NB4 (cell line): ENCODE measurements around the gene CALHM1.

ENCODE experiments used
- POLR2A ChIP-seq: IDR thresholded peaks from 2 replicates; pipeline ENCODE4 v1.6.1; 2011; ENCODE audit warnings: mild to moderate bottlenecking; ENCODE audit not compliant: insufficient read length; ENCODE audit errors: extremely low read depth
- TF ChIP-seq, protein P1 (sequence below): IDR thresholded peaks from one replicate; pipeline ENCODE4 v1.5.1; 2012; ENCODE audit warnings: low read depth, low read length

DNA sequence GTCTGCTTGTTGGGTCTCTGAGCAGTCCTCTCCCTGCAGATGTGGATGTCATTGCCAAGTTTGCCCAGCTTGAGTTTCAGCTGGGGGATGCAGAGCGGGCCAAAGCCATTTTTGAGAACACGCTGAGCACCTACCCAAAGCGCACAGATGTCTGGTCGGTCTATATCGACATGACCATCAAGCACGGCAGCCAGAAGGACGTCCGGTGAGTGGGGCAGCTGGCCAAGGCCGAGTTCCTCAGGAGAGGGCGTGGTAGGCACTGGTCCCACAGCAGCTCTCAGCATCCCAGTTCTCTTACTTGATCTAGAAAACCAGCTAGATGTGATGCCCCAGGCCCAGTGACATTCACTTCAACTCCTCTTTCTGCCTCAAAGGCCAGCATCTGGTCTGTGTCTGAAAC is 14.2 kb downstream of the CALHM1 start:
- TF ChIP-seq, protein P1, sequence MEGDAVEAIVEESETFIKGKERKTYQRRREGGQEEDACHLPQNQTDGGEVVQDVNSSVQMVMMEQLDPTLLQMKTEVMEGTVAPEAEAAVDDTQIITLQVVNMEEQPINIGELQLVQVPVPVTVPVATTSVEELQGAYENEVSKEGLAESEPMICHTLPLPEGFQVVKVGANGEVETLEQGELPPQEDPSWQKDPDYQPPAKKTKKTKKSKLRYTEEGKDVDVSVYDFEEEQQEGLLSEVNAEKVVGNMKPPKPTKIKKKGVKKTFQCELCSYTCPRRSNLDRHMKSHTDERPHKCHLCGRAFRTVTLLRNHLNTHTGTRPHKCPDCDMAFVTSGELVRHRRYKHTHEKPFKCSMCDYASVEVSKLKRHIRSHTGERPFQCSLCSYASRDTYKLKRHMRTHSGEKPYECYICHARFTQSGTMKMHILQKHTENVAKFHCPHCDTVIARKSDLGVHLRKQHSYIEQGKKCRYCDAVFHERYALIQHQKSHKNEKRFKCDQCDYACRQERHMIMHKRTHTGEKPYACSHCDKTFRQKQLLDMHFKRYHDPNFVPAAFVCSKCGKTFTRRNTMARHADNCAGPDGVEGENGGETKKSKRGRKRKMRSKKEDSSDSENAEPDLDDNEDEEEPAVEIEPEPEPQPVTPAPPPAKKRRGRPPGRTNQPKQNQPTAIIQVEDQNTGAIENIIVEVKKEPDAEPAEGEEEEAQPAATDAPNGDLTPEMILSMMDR = no peak
- TF ChIP-seq POLR2A = no peak
